Thymus (tissue), 11 donors: Measurements from ENCODE around the gene GPR31. TPM values are rescaled to one million over a fixed set of nuclear protein-coding genes. Genes with fewer than 3 reads are reported as not detected.

Experiments
- DNase-seq, 9 donors: peaks; one replicate each; pipeline ENCODE4 v3.0.0-alpha.2; 2013; ENCODE audit warnings: low spot score in 9 of 9, low read depth in 6 of 9, missing footprints in 1 of 9
- H3K27ac ChIP-seq, 2 donors: one replicate each; pipeline ENCODE4 v1.5.1; 2013; ENCODE audit warnings: control low read depth in 1 of 2, low read depth in 1 of 2, low read length in 1 of 2, mild to moderate bottlenecking in 1 of 2, moderate library complexity in 1 of 2
- H3K27me3 ChIP-seq, 2 donors: one replicate each; pipeline ENCODE4 v1.5.1; 2013; ENCODE audit warnings: low read length in 1 of 2; ENCODE audit not compliant: control insufficient read depth in 2 of 2, insufficient read depth in 1 of 2
- H3K36me3 ChIP-seq, 2 donors: one replicate each; pipeline ENCODE4 v1.5.1; 2013; ENCODE audit warnings: low read length in 1 of 2, mild to moderate bottlenecking in 1 of 2, moderate library complexity in 1 of 2; ENCODE audit not compliant: control insufficient read depth in 2 of 2, insufficient read depth in 2 of 2
- H3K4me1 ChIP-seq, 2 donors: one replicate each; pipeline ENCODE4 v1.5.1; 2013; ENCODE audit warnings: low read length in 2 of 2; ENCODE audit not compliant: control insufficient read depth in 2 of 2, insufficient read depth in 2 of 2
- H3K4me3 ChIP-seq, 2 donors: one replicate each; pipeline ENCODE4 v1.5.1; 2013; ENCODE audit warnings: low read length in 2 of 2, control low read depth in 1 of 2, mild to moderate bottlenecking in 1 of 2
- H3K9me3 ChIP-seq, 2 donors: one replicate each; pipeline ENCODE4 v1.5.1; 2013; ENCODE audit warnings: low read length in 1 of 2, mild to moderate bottlenecking in 1 of 2; ENCODE audit not compliant: control insufficient read depth in 2 of 2, insufficient read depth in 1 of 2
- WGBS: extraction: QIAGEN DNeasy Blood & Tissue Kit; methylation state at CpG from one replicate; pipeline ENCODE4 v1.1.7; 2013; 5-methylcytosine and 5-hydroxymethylcytosine counted together
- polyA plus RNA-seq: library from polyadenylated mRNA; stranded (reverse); fragments of 200-250 nt; gene quantifications from one replicate; pipeline ENCODE4 v1.2.3, GENCODE V29; 2013
- total RNA-seq: library from RNA; stranded (reverse); fragments of 120-200 nt; gene quantifications from one replicate; pipeline ENCODE4 v1.2.4, GENCODE V29; 2013
- donor health status: healthy.

Gene GPR31
- total and polyA plus RNA-seq, 2 donors: 0.14 to 3.0 TPM

DNA sequence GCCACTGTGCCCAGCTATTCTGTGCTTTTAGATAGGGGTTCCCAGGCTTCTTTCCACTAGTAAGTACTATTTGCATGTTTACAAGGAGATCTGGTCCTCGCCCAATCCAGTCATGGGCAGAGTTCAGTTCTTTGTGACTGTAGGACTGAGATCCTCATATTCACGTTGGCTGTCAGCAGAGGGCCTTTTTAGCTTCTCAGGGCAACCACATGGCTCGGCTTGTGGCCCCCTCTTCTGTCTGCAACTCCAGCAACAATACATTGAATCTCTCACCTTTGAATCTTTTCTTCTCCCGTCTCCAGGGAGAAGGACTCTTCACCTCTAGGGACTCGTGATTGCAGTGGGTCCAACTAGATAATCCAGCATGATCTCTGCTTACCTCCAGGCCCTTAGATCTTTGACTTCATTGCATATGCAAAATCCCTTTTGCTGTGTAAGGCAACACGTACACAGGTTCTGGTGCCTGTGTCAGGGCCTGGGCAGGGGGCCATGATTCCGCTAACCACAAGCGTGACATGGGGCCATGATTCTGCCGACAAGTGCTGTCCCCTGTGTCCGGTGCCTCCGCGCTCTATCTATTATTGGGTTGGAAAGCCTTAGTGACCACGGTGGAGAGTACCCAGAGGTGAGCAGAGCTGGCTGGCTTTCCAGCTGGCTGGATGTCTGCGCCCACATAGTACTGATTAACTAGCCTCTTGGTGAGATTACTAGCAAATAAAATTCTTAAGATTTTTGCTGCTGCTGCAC is 29.8 kb downstream of the GPR31 start:
- Histone ChIP-seq H3K9me3 (no peaks in the 10 kb centered on the region), H3K4me3 (no peak overlapping the region), H3K27ac (no peak overlapping the region), H3K4me1 (no peaks in the 10 kb centered on the region), H3K27me3 (no peaks in the 10 kb centered on the region), H3K36me3 (no peaks in the 10 kb centered on the region)
- no peak for DNase-seq
- WGBS: 97% methylated on average over 14 of the region's 14 CpGs

DNA sequence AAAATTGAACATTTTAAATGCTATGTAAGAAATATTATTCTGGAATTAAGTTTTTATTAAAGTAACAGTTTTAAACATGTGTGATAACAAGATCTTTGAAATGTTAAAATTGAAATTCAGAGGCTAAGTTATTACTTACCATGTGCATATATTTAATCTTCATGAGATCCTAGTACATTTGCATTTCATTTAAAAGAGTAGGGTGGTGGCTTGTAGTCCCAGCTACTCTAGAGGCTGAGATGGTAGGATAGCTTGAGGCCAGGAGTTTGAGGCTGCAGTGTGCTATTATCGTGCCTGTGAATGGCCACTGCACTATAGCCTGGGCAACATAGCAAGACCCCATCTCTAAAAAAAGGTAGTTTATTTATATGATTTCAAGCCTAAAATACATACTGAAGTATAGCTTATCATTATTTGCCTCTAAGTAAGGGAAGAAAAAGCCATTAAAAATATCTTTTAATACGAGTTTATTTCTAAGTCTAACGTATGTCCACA is 31.9 kb downstream of the GPR31 start:
- H3K4me3 ChIP-seq: no peak overlapping the region
- peaks cover 0 to 2% of the 10 kb centered on the region in 2 donors for H3K4me1 ChIP-seq
- 96% methylated on average over 3 of the region's 3 CpGs for WGBS
- no peak for DNase-seq
- no peaks in the 10 kb centered on the region for H3K36me3 ChIP-seq
- no peak overlapping the region for H3K27ac ChIP-seq
- H3K27me3 ChIP-seq: no peaks in the 10 kb centered on the region
- no peaks in the 10 kb centered on the region for H3K9me3 ChIP-seq

DNA sequence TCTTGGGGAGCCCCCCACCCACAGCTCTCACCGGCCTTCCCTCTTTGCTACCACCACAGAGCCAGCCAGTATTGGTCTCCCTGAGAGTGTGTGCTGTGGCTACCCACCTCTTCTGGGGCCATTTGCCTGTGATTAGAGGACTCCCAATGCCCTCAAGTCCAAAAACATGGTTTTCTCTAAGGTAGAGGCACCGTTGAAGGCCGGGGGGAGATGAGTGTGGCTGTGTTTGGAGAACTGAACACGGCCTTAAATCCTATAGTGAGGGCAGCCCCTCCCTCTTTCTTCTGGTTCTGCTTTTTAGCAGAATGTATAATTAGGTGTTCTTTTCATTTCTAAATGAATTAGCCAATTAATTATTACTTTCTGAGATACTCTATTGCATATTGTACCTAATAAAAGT is 32.4 kb downstream of the GPR31 start:
- WGBS: 53% methylated on average over 4 of the region's 4 CpGs
- Histone ChIP-seq H3K36me3 (no peaks in the 10 kb centered on the region), H3K4me1 (peaks cover 0 to 3% of the 10 kb centered on the region in 2 donors), H3K4me3 (no peak overlapping the region), H3K9me3 (no peaks in the 10 kb centered on the region), H3K27ac (peak overlapping the region in 1 of 2 donors; percentile 20), H3K27me3 (no peaks in the 10 kb centered on the region)
- DNase-seq: no peak

DNA sequence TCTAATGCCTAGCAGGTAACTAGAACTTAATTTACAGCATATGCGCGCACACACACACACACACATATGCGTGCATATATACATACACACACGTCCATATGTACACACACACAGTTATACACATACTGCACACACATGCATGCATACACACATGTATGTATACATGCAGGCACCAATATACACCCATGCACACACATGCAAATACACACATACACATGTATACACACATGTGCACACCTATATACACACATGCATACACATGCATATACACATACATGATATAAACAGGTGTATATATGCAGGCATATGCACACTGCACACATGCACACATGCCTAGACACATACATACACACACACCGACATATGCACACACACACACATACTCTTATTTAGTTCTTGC is 33.0 kb downstream of the GPR31 start:
- Histone ChIP-seq H3K9me3 (no peaks in the 10 kb centered on the region), H3K4me1 (peaks cover 3 to 10% of the 10 kb centered on the region in 2 donors), H3K36me3 (no peaks in the 10 kb centered on the region), H3K27ac (no peak overlapping the region), H3K4me3 (no peak overlapping the region), H3K27me3 (no peaks in the 10 kb centered on the region)
- no peak for DNase-seq
- 97% methylated on average over 5 of the region's 5 CpGs for WGBS

GRCh38 chr6:167122827-167123657 is 34.7 kb downstream of the GPR31 start, which contains the start of gene CCR6:
TSS of gene CCR6 (plus strand) at chr6:167123096. CDS start at chr6:167136135, 13,039 bp downstream.
- DNase-seq: no peak
- peaks cover 11 to 16% of the 10 kb centered on the region in 2 donors for H3K4me1 ChIP-seq
- H3K9me3 ChIP-seq: no peaks in the 10 kb centered on the region
- 92% methylated on average over 8 of the region's 8 CpGs for WGBS
- H3K36me3 ChIP-seq: no peaks in the 10 kb centered on the region
- peak within 1 kb of the TSS in 1 of 2 donors; percentile 19 for H3K27ac ChIP-seq
- H3K4me3 ChIP-seq: no peak within 1 kb of the TSS
- no peaks in the 10 kb centered on the region for H3K27me3 ChIP-seq

GRCh38 chr6:167122041-167122826 is 35.5 kb downstream of the GPR31 start:
- Histone ChIP-seq H3K27me3 (no peaks in the 10 kb centered on the region), H3K4me1 (peaks cover 11 to 16% of the 10 kb centered on the region in 2 donors), H3K36me3 (no peaks in the 10 kb centered on the region), H3K27ac (peak overlapping the region in 1 of 2 donors; percentile 19), H3K4me3 (no peak overlapping the region), H3K9me3 (no peaks in the 10 kb centered on the region)
- WGBS: 88% methylated on average over 23 of the region's 23 CpGs
- DNase-seq: no peak

DNA sequence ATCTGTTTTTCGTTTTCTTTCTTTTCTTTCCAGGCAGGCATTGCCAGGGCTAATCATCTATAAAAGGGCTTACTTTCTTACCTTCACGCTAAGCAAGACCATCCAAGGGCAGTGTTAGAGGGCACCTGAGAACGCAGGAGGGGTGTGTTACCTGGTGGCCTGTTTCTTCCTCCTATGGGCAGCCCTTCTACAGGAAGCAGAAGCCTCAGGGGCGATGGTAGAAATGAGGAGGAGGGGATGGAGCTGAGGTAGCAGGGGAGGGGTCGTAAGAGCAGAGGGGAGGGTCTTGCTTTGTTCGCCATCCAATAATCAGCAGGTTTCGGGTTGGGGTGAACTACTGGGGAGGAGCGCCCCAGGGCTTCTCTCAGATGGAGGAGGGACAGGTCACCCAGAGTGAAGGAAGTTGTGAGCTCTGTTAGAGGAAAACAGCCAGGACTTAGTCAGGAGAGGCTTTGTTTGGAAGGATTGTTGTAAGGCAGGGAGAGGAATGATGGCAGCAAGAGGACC is 36.4 kb downstream of the GPR31 start:
- Histone ChIP-seq H3K4me3 (no peak overlapping the region), H3K27me3 (no peaks in the 10 kb centered on the region), H3K36me3 (no peaks in the 10 kb centered on the region), H3K27ac (no peak overlapping the region), H3K9me3 (no peaks in the 10 kb centered on the region), H3K4me1 (peaks cover 11 to 16% of the 10 kb centered on the region in 2 donors)
- WGBS: 95% methylated on average over 8 of the region's 8 CpGs
- DNase-seq: no peak

GRCh38 chr6:167120583-167120903 is 37.2 kb downstream of the GPR31 start:
- DNase-seq: no peak
- peaks cover 11 to 16% of the 10 kb centered on the region in 2 donors for H3K4me1 ChIP-seq
- H3K27me3 ChIP-seq: no peaks in the 10 kb centered on the region
- H3K9me3 ChIP-seq: no peaks in the 10 kb centered on the region
- 62% methylated on average over 1 of the region's 1 CpG for WGBS
- no peak overlapping the region for H3K27ac ChIP-seq
- H3K36me3 ChIP-seq: no peaks in the 10 kb centered on the region
- H3K4me3 ChIP-seq: no peak overlapping the region
